HepG2 (cell line): ENCODE results near the gene ATP2B3. TPM values are rescaled to one million over a fixed set of nuclear protein-coding genes. Genes with fewer than 3 reads are reported as not detected.

Source experiments
- ATAC-seq: fragments of 200-7000 bp; cut with Tn5 transposase; 3 replicates; pipeline ENCODE4 v1.9.1; 2020; ENCODE audit warnings: mild to moderate bottlenecking, moderate library complexity
- BruUV-seq: library from RNA; stranded (reverse); fragments of 400-500 nt; replicated peaks from 2 replicates; lab custom pipeline; 2021; lab: Mats Ljungman, UMichigan
- CTCF ChIA-PET: fragments of 300-600 bp; formaldehyde crosslinking; extraction: SDS; loops from one replicate; lab custom pipeline; 2021; ENCODE audit warnings: low total read pairs, inconsistent platforms, low intra/inter-chr PET ratio; lab: Yijun Ruan, JAX
- POLR2A ChIA-PET: fragments of 350-600 bp; sonication (Branson Sonifier 250); formaldehyde crosslinking; loops from one replicate; lab custom pipeline; 2020; ENCODE audit warnings: antibody characterized with exemption, inconsistent platforms; lab: Yijun Ruan, JAX
- DNase-seq: peaks from one replicate; pipeline ENCODE4 v3.0.0-alpha.2; 2015; ENCODE audit warnings: low spot score
- FAIRE-seq: peaks from 3 replicates; lab custom pipeline; 2011; peaks lifted over from hg19 to GRCh38; lab: Jason Lieb, UNC
- H2AFZ ChIP-seq: one replicate; pipeline ENCODE4 v1.6.1; 2011; ENCODE audit warnings: low read length, inconsistent platforms
- H3K27ac ChIP-seq: fragments of 300-600 bp; 3 replicates; pipeline ENCODE4 v1.8.0; 2011; ENCODE audit warnings: mixed run types, mild to moderate bottlenecking, mixed read lengths, low read length, inconsistent platforms; ENCODE audit not compliant: insufficient read depth; ENCODE audit errors: extremely low read length
- H3K27me3 ChIP-seq, 2 experiments: fragments of 200-600 bp in 1 of 2; 2 replicates in 1 of 2; 3 replicates in 1 of 2; pipeline versions ENCODE4 v1.6.0 to v1.8.0; 2011; ENCODE audit warnings: low read length in 2 of 2, mild to moderate bottlenecking in 2 of 2, moderate library complexity in 2 of 2, inconsistent platforms in 1 of 2; ENCODE audit not compliant: insufficient read depth in 2 of 2, control insufficient read depth in 1 of 2
- H3K36me3 ChIP-seq, 2 experiments: fragments of 200-600 bp in 1 of 2; replicated peaks in 1 of 2; 2 replicates in 1 of 2; 3 replicates in 1 of 2; pipeline versions ENCODE4 v1.5.1 to v1.8.0; 2011; ENCODE audit warnings: low read length in 2 of 2, inconsistent platforms in 1 of 2; ENCODE audit not compliant: insufficient read depth in 2 of 2, control insufficient read depth in 1 of 2
- H3K4me1 ChIP-seq: 2 replicates; pipeline ENCODE4 v1.5.1; 2012; ENCODE audit warnings: low read length, inconsistent platforms; ENCODE audit not compliant: insufficient read depth
- H3K4me2 ChIP-seq: 2 replicates; pipeline ENCODE4 v1.6.0; 2011; ENCODE audit warnings: low read depth, low read length, inconsistent platforms
- H3K4me3 ChIP-seq, 3 experiments: fragments of 200-600 bp in 1 of 3; sonication (generic), shearing (Covaris generic) in 1 of 3; replicated peaks in 1 of 3; 2 replicates each; pipeline ENCODE4 v1.5.1; 2011 to 2016; ENCODE audit warnings: low read length in 3 of 3, inconsistent platforms in 2 of 3, low read depth in 2 of 3, mild to moderate bottlenecking in 2 of 3, control low read depth in 1 of 3, mixed read lengths in 1 of 3; ENCODE audit not compliant: insufficient read depth in 1 of 3
- H3K79me2 ChIP-seq: one replicate; pipeline ENCODE4 v1.6.1; 2011; ENCODE audit warnings: low read length, inconsistent platforms; ENCODE audit not compliant: insufficient read depth
- H3K9ac ChIP-seq: 2 replicates; pipeline ENCODE4 v1.6.0; 2011; ENCODE audit warnings: mild to moderate bottlenecking, low read depth, low read length, inconsistent platforms; ENCODE audit not compliant: insufficient read depth
- H3K9me3 ChIP-seq: 2 replicates; pipeline ENCODE4 v1.5.1; 2012; ENCODE audit warnings: mild to moderate bottlenecking, low read length
- H4K20me1 ChIP-seq: 2 replicates; pipeline ENCODE4 v1.6.0; 2011; ENCODE audit warnings: inconsistent platforms, mild to moderate bottlenecking, low read length, moderate library complexity; ENCODE audit not compliant: insufficient read depth
- CEBPB ChIP-seq: IDR thresholded peaks from 2 replicates; pipeline ENCODE4 v1.6.1; 2011; ENCODE audit warnings: low read depth, low read length, improper control_type of control experiment, borderline replicate concordance
- KLF13 ChIP-seq: sonication (generic); formaldehyde crosslinking; IDR thresholded peaks from 2 replicates; pipeline ENCODE4 v1.4.0; 2020; ENCODE audit warnings: mild to moderate bottlenecking, missing genetic modification reagents
- SMARCE1 ChIP-seq: fragments of 450-650 bp; IDR thresholded peaks from 2 replicates; pipeline ENCODE4 v1.6.1; 2017; ENCODE audit warnings: borderline replicate concordance
- WGBS: methylation state at CpG from one replicate; pipeline ENCODE4 v1.1.6; 2017; ENCODE audit warnings: low lambda C conversion rate; 5-methylcytosine and 5-hydroxymethylcytosine counted together
- in situ Hi-C: cut with HindIII; loops from 2 replicates; pipeline ENCODE4 v1.10.0; 2017; ENCODE audit warnings: low pct_unique_long_range_greater_than_20kb; ENCODE audit not compliant: extremely low pct_ligation_motif_present
- intact Hi-C: fragments of 100-400 bp; cut with micrococcal nuclease; formaldehyde crosslinking; loops from one replicate; pipeline ENCODE4 v1.10.0; 2022; ENCODE audit not compliant: unreplicated experiment
- polyA plus RNA-seq, 8 experiments: library from polyadenylated mRNA; depleted of rRNA in 3 of 8; stranded (reverse) in 7 of 8; unstranded in 1 of 8; fragments of >200 nt; fragmentation: Illumina TruSeq in 4 of 8; extraction: Trizol in 4 of 8; gene quantifications; 2 replicates each; pipeline versions ENCODE4 v1.2.1 to v1.2.3, GENCODE V29; 2011 to 2016; ENCODE audit warnings: low read depth in 4 of 8, missing spikeins in 1 of 8, mixed read lengths in 1 of 8; ENCODE audit not compliant: insufficient read depth in 1 of 8
- total RNA-seq, 5 experiments: library from RNA; depleted of rRNA; stranded (reverse); fragments of >200 nt; fragmentation: Illumina TruSeq; extraction: Trizol; gene quantifications; 2 replicates each; pipeline ENCODE4 v1.2.3, GENCODE V29; 2016; ENCODE audit warnings: low read depth in 1 of 5
- TF ChIP-seq, protein P1 (sequence below): sonication (generic); formaldehyde crosslinking; IDR thresholded peaks from 2 replicates; pipeline ENCODE4 v1.5.0; 2020; ENCODE audit warnings: mild to moderate bottlenecking, missing genetic modification reagents, moderate library complexity

ATP2B3 gene
- total and polyA plus RNA-seq, 2 of the 13 experiments (the other 11 are each of a cell fraction or from before 2014, with no cell fraction given), result not detected

DNA sequence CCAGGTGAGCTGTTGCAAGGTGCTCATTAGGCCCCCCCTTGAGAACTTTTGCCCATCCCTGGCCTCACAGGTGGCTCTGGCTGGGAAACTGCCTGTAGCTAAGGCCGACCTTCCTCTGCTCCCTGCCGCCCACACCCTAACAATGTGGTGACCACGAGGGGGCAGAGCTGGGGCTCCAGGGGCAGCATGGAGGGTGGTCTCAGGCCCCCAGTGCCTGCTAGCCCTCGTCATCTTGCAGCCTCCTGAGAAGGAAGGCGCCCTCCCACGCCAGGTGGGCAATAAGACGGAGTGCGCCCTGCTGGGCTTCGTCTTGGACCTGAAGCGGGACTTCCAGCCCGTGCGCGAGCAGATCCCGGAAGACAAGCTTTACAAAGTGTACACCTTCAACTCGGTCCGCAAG, 32.4 kb downstream of the ATP2B3 start:
- H3K4me1 ChIP-seq, result 0 out of 2 replicates have a peak, but pooled peaks cover 7% of the 10 kb centered on the region
- H3K27ac ChIP-seq, result no peak overlapping the region
- no CpG with 5 or more reads among the region's 16 CpGs for WGBS
- no peak overlapping the region for H3K9ac ChIP-seq
- ChIA-PET CTCF (no interaction called here), POLR2A (no interaction called here)
- H3K79me2 ChIP-seq, result no peaks in the 10 kb centered on the region
- ATAC-seq, result peak; percentile 45; the same call in 2 of the 3 replicates
- DNase-seq, result no peak
- BruUV-seq, result no TSS peak
- in situ Hi-C loops (no loop called here), intact Hi-C loops (no loop called here)
- H3K27me3 ChIP-seq, result peaks cover 7 to 36% of the 10 kb centered on the region in 2 experiments; a peak in 3 of 5 replicates
- H4K20me1 ChIP-seq, result no peaks in the 10 kb centered on the region
- TF ChIP-seq, protein P1, sequence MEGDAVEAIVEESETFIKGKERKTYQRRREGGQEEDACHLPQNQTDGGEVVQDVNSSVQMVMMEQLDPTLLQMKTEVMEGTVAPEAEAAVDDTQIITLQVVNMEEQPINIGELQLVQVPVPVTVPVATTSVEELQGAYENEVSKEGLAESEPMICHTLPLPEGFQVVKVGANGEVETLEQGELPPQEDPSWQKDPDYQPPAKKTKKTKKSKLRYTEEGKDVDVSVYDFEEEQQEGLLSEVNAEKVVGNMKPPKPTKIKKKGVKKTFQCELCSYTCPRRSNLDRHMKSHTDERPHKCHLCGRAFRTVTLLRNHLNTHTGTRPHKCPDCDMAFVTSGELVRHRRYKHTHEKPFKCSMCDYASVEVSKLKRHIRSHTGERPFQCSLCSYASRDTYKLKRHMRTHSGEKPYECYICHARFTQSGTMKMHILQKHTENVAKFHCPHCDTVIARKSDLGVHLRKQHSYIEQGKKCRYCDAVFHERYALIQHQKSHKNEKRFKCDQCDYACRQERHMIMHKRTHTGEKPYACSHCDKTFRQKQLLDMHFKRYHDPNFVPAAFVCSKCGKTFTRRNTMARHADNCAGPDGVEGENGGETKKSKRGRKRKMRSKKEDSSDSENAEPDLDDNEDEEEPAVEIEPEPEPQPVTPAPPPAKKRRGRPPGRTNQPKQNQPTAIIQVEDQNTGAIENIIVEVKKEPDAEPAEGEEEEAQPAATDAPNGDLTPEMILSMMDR, result peak; percentile 42
- no peak for TF ChIP-seq KLF13 (CRISPR knock-in tag)
- H2AFZ ChIP-seq, result no peak overlapping the region
- no peak overlapping the region for H3K4me2 ChIP-seq
- H3K4me3 ChIP-seq, result no peak overlapping the region
- no peaks in the 10 kb centered on the region for H3K9me3 ChIP-seq
- FAIRE-seq, result no peak
- no peaks in the 10 kb centered on the region for H3K36me3 ChIP-seq

DNA sequence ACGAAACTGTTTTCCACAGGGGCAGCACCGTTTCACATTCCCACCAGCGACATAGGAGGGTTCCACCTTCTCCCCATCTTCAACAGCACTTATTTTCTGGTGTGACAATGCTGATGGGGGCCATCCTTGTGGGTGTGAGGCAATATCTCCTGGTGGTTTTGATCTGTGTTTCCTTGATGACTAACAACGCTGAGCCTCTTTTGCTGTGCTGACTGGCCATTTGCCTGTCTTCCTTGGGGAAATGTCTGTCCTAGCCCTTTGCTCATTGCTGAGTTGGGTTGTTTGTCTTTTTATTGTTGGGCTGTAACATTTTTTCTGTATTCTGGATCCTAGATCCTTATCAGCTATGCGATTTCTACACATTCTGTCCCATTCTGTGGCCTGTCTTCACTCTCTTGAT, 33.7 kb downstream of the ATP2B3 start:
- Histone ChIP-seq H4K20me1 (no peaks in the 10 kb centered on the region), H3K4me2 (no peak overlapping the region), H3K4me1 (peaks cover 5% of the 10 kb centered on the region; the same call in 1 of the 2 replicates), H2AFZ (no peak overlapping the region), H3K27me3 (peaks cover 6 to 41% of the 10 kb centered on the region in 2 experiments; a peak in 3 of 5 replicates), H3K9ac (no peak overlapping the region), H3K4me3 (no peak overlapping the region), H3K79me2 (no peaks in the 10 kb centered on the region), H3K9me3 (no peaks in the 10 kb centered on the region), H3K36me3 (no peaks in the 10 kb centered on the region), H3K27ac (no peak overlapping the region)
- ATAC-seq (no peak), DNase-seq (no peak), FAIRE-seq (no peak)
- POLR2A ChIA-PET, result no interaction called here
- intact Hi-C loops (no loop called here), in situ Hi-C loops (no loop called here)
- TF ChIP-seq SMARCE1 (no peak), CEBPB (peak; percentile 42; the same call in 1 of the 2 replicates)
- CTCF ChIA-PET, result no interaction called here
- WGBS, result 0% methylated on average over 4 of the region's 5 CpGs
- no TSS peak for BruUV-seq
